A549 treated with AZD9567 at 1 μM for 4 hours (cell line): Measurements from ENCODE around the gene HPGDS. TPM values are rescaled to one million over a fixed set of nuclear protein-coding genes. Genes with fewer than 3 reads are reported as not detected.

Experiments used
- total RNA-seq: library from RNA; stranded (reverse); fragments of 200-300 nt; extraction: Qiagen RNA extraction; gene quantifications from 5 replicates; pipeline ENCODE4 v1.2.3, GENCODE V29; 2022; ENCODE audit not compliant: insufficient read depth

HPGDS gene
- not detected in 5 replicates for total RNA-seq

DNA sequence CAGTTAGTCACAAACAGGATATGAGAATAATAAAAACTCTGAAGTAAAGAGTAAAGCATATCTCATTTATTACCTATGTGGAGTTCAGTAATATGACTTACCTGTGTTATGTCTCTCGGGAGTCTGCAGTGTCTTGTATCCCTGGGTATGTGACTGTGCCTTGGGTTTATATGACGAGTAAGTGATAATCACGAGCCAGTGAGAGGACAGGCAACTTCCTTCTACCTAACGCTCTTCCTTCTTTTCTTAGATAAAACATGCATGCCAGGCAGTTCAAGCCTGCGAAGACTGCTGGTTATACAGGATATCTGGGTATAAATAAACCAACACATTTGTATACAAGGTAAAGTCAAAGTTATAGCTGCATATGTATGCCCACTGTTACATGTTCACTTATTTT, at the start of gene HPGDS:
Gene HPGDS, minus strand, starts transcription at position 143 of the 400 bp plus-strand sequence. CDS start 8,207 bp downstream, outside the sequence.

Other genes starting within 250 kb of the HPGDS start
- gene SMARCAD1, start 135.0 kb downstream of the HPGDS start, total RNA-seq: 9.3 to 12.5 TPM (median 11.5 TPM) in 5 replicates
- gene PDLIM5, start 109.1 kb upstream of the HPGDS start, total RNA-seq: 23.0 to 39.6 TPM (median 30.0 TPM) in 5 replicates